NCI-H2227 treated with DMSO at 0.1 percent for 48 hours (cell line): Measurements from ENCODE around the gene IGFLR1.

Source experiments
- DNase-seq: peaks from one replicate; lab custom pipeline; 2025; lab: John Stamatoyannopoulos, UW

The IGFLR1 gene

GRCh38 chr19:35742121-35742724, at the start of gene IGFLR1:
IGFLR1 (minus strand) TSS chr19:35742452; CDS start chr19:35741180, 1,272 bp downstream.
- DNase-seq: no peak

- DNase-seq: no peak
Observed at GRCh38 chr19:35791814-35792279, 49.6 kb upstream of the IGFLR1 start.

- DNase-seq: no peak
Observed at GRCh38 chr19:35790981-35791813, 48.9 kb upstream of the IGFLR1 start.

GRCh38 chr19:35789978-35790944, 48.0 kb upstream of the IGFLR1 start:
- DNase-seq: no peak

- DNase-seq: no peak
Observed at GRCh38 chr19:35789195-35789977, 47.1 kb upstream of the IGFLR1 start.

- no peak for DNase-seq
Observed at GRCh38 chr19:35788205-35788960, 46.1 kb upstream of the IGFLR1 start.

GRCh38 chr19:35787227-35787799, 45.1 kb upstream of the IGFLR1 start:
- DNase-seq: no peak

GRCh38 chr19:35786299-35787160, 44.3 kb upstream of the IGFLR1 start:
- DNase-seq: no peak

- no peak for DNase-seq
Observed at GRCh38 chr19:35785339-35785627, 43.0 kb upstream of the IGFLR1 start.

- DNase-seq: no peak
Observed at GRCh38 chr19:35784503-35785338, 42.5 kb upstream of the IGFLR1 start.

- no peak for DNase-seq
Observed at GRCh38 chr19:35783469-35784434, 41.5 kb upstream of the IGFLR1 start.

- DNase-seq: no peak
Observed at GRCh38 chr19:35782589-35782988, 40.3 kb upstream of the IGFLR1 start.

- no peak for DNase-seq
Observed at GRCh38 chr19:35781650-35782049, 39.4 kb upstream of the IGFLR1 start.

GRCh38 chr19:35780717-35781116, 38.5 kb upstream of the IGFLR1 start:
- no peak for DNase-seq

- no peak for DNase-seq
Observed at GRCh38 chr19:35780058-35780457, 37.8 kb upstream of the IGFLR1 start.

- no peak for DNase-seq
Observed at GRCh38 chr19:35779033-35779432, 36.8 kb upstream of the IGFLR1 start.

GRCh38 chr19:35777961-35778360, 35.7 kb upstream of the IGFLR1 start:
- no peak for DNase-seq
